ENCODE measurements around the gene GCN1.
"Not testable (repeated sequence)": the region's sequence is repeated elsewhere in the genome, so short reads cannot be mapped to it uniquely, and the experiment has no call there.

The GCN1 gene

GRCh38 chr12:120212301-120212700, 17.8 kb upstream of the GCN1 start:
- DNase-seq, result no peak

DNA sequence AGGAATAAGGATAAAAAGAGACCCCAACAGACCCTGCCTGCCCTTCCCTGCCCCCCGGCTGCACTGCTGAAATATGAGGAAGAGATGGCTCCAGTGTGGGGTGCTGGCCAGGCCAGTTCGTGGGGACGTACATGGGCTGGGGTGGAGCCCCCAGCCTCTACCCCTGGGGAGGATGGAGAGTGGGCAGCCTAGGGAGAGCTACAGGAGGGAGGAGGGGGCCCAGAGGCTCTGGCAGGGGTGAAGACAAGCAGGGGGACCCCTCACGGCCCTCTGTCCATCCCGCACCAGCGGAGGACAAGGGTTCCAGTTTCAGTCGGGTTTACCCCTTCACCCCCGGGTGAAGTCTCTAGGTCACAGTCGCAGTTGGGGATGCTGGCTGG, 17.4 kb upstream of the GCN1 start:
- no peak for DNase-seq

DNA sequence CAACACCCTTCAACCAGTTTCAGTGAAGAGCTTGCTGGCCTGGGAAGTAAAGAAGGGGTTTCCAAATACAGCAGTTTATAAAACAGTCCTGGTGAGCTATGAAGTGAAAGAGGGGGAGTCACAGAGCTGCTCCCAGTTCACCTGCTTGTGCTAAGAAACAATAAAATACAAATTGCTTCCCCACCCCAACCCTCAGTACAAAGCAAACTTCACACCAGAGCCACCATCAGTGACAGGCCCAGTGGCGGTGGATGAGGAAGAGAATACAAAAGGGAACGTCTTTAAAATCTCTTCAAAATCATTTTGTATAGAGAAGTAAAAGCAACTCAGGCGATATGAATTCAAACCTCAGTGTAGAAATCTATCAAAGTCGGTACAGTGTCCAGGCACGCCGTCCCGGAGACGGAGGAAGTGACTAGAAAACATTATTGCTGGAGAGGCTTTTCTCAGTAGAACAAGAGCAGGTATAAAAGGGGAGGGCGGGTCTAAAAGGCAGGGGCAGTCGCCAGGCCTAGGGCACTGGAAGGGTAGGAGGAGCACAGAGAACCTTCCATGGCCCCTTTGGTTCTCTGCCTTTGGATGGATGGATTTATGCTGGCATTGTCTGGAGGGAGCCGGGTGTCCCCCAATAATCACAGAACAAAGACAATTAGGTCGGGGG, 16.9 kb upstream of the GCN1 start:
- DNase-seq, result no peak

GRCh38 chr12:120209851-120210250, 15.3 kb upstream of the GCN1 start:
- no peak for DNase-seq

DNA sequence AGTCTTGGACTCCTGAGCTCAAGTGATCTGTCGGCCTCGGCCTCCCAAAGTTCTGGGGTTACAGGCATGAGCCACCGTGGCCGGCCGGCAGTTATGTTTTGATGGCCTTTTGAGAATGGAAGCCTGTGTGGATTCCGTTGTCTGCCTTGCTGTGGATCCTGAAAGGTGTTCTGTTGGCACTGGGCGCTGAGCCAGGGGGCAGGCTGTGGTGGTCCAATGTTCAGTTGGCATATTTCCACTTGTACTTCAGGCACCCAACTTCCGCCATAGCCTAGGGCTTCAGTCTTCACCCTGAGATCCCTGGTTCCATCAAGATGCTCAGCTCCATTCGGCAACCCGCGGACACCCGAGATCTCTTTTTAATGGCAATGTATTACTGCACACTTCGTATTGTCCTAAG, 12.7 kb upstream of the GCN1 start:
- DNase-seq, result no peak

DNA sequence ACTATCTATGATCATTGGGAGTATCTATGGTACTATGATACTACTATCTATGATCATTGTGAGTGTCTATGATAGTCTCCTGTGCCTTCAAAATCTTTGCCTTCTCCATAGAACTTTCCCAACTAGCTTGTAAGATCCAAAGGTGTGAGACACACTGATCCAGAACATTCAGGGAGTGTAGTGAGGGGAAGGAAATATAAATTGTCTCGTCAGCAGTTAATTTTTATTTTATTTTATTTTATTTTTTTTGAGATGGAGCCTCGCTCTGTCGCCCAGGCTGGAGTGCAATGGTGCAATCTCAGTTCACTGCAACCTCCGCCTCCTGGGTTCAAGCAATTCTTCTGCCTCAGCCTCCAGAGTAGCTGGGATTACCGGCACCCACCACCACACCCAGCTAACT, 12.3 kb upstream of the GCN1 start:
- not testable (repeated sequence) for DNase-seq

GRCh38 chr12:120206228-120206627, 11.7 kb upstream of the GCN1 start:
- DNase-seq, result no peak

GRCh38 chr12:120204171-120204570, 9.7 kb upstream of the GCN1 start:
- DNase-seq, result no peak

GRCh38 chr12:120200364-120200800, 5.9 kb upstream of the GCN1 start:
- DNase-seq, result no peak

DNA sequence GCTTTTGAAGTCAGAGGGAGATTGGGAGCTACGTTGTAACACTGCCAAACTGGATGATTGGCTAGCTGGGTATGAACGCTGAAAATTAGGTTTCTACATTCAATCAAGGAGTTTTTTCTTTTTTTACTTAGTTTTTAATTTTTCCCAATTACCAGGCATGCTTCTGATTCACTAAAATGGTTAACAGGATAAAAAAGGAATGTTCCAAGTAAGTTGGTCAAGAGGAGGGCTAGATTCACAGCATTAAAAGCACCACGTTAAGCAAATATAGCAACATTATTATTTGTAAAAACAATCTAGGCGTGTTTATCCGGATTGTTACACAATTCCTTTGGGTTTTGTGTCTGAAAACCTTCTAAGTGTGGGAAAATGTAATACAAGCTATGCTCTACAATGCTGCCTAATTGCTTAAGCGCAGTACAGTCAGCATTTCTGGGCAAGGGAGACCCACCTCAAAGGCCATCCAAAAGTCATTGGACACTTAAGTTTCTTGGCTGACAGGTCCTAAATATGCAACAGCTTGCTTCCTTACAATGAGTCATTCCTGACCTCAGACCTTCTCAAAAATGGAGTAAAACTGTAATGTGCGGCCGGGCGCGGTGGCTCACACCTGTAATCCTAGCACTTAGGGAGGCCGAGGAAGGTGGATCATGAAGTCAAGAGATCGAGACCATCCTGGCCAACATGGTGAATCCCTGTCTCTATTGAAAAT, 5.2 kb upstream of the GCN1 start:
- DNase-seq, result peak; percentile 55 to 60

DNA sequence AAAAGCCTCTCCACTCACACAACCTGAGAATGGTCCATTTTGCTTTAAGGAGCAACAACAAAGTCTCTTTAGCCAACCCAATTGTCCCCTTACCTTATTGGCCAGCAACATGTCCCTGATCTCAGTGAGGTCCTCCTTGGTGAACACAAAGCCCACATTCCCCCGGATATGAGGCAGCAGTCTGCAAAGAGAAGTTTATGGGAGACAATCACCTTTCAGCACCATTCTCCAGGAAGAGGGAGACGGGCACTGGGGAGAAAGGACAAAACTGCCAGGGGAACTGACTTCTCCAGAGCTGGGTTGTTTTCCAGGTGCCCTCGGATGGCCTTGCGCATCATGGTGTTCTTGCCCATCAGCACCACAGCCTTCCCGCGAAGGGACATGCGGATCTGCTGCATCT, 4.5 kb upstream of the GCN1 start:
- DNase-seq, result peak; percentile 29 to 30

DNA sequence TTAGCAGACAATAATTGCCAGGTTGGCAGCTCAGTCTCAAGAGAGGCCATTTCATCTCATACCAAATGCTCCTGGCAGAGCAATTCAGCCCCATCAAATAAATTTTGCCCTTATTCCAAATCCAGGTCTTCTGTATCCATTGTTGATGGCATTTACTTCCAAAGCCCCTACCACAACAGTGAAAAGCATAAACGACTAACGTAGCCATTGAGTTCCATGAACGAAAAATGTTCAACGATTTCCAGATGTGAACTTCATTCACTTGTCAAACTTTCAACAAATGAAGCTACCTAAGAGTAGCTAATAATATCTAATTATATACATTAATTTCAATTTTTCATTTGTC, 3.0 kb upstream of the GCN1 start:
- no peak for DNase-seq

DNA sequence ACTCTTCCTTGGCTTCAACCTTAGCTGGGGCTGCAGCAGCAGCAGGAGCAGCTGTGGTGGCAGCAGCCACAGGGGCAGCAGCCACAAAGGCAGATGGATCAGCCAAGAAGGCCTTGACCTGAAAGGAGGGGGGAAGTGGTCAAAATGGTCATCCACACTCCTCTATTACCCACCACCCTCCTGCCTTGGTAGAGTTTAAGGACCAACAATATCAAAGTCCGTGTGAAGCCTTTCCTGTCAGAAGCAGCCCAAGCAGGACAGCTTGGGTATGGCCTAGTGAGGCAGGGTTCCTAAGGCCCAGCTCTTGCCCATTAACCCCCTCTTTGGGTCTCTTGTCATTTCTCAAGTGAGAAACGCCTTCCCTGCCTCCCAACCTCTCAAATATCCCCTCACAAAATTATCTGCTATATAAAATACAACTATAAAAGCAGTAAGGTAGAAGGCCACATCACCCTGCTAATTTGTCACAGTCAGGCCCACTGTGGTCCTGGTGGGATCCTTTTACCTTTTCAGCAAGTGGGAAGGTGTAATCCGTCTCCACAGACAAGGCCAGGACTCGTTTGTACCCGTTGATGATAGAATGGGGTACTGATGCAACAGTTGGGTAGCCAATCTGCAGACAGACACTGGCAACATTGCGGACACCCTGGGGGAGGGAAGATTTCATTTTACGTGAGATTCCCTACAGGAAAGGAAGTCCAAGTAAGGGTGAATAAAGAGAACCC, 2.5 kb upstream of the GCN1 start:
- DNase-seq, result not testable (repeated sequence)

DNA sequence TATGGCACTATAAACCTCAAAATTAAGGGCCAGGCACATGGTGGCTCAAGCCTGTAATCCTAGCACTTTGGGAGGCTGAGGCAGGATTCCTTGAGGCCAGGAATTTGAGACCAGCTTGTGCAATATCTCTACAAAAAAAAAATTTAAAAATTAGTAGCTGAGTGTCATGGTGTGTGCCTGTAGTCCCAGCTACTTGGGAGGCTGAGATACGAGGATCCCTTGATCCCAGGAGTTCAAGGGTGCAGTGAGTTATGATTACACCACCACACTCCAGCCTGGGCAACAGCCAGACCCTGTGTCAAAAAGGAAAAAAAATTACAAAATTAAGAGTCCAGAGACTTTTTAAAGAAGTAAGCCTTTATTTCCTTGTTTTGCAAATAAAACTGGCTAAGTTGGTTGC, 1.8 kb upstream of the GCN1 start:
- DNase-seq, result no peak

- no peak for DNase-seq
These were observed 335 bp downstream of the GCN1 start for GRCh38 chr12:120194226-120194533.

- DNase-seq, result not testable (repeated sequence)
These were observed 1.2 kb downstream of the GCN1 start for GRCh38 chr12:120193286-120193685.

DNA sequence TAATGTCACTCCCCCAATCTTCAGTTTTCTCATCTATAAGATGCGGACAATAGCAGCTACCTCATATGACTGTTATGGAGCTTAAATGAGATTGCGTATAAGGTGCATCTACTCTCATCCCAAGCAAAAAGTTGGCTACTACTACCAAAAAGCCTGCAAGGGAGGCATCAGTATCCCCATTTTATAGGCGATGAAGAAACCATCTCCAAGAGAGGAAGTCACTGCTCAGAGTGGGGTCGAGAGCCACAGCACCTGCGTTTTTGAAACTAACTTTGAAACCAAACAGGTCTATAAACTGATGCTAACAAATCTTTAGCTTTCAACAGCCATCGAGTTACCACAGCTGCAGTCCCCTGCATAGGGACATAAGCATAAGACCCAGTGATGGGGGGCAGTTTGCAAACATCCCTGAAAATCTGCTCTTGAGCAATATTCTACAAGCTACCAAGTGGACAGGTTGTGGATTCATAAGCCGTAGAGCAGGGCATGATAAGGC, 3.5 kb downstream of the GCN1 start:
- DNase-seq, result no peak

GRCh38 chr12:120190386-120190785, 4.1 kb downstream of the GCN1 start:
- DNase-seq, result no peak

GRCh38 chr12:120186654-120187053, 7.9 kb downstream of the GCN1 start:
- no peak for DNase-seq

DNA sequence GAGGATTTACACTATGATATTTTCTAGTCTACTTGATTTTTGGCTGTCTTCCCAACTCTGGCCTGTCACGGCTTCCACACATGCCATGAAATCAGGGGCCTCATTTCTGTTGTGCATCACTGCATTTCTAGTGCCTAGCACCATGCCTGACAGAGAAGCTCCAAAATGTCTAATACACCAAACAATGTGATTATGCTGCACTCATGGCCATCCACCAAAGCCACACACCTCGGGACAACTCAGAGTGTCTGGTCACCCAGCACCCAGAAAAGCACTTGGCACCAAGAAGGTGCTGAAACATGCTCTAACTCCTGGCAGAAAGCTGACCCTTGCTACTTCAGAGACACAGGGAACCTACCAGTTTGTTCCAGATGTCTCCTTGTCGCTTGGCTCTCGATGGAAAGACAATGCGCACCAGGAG, 11.3 kb downstream of the GCN1 start:
- no peak for DNase-seq

GRCh38 chr12:120181991-120182631, 12.4 kb downstream of the GCN1 start:
- DNase-seq, result no peak

- no peak for DNase-seq
These were observed 13.5 kb downstream of the GCN1 start for GRCh38 chr12:120180975-120181374.

- no peak for DNase-seq
These were observed 19.0 kb downstream of the GCN1 start for GRCh38 chr12:120175537-120175936.

- DNase-seq, result no peak
These were observed 19.5 kb downstream of the GCN1 start for GRCh38 chr12:120175062-120175461.

Data from stimulated activated CD4-positive, alpha-beta T cell treated with anti-CD3 and anti-CD28 coated beads, Interleukin-2, amount 100 ng/mL, for 24 hours (primary cell).